Measurements from ENCODE around the gene RNU2-63P.

Gene RNU2-63P

DNA sequence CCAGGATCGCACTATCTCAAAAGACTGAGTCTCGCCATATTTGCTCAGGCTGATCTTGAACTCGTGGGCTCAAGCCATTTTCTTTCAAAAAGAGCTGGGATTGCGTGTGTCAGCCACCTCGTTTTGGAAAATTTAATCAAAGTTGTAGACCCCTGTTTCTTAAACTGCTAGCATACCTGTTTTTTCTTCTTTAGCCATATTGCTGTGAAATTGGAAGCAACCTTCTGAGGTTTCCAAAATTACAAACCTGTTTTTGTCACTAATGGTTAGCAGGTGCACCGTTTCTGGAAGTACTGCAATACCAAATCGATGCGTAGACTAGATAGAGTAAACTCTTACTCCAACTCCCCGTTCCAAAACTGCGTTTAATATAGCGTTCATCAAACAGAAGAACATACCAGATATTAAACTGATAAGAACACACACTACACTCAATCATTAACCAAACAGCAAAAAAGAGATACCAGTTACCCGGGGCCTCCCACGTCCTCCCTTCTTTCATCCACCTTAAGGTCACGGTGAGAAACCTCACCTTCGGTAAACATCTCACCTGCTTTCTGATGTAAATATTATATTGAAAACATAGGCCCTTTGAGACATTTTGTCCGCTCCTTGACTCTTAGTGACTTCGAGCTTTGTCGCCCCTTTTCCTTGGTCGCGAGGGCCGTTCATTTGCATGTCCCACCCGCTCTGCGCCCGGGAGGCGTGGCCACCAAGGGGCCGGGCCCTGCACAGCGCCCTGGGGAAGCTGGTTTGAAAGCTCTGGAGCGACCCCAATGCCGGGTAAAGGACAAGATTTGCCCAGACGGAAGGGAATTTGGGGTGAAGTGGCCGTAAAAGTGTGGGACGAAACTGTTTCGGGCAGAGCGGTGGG, at the start of gene RNU2-63P:
Gene RNU2-63P (minus strand): TSS at position 462 of the 874 bp plus-strand sequence.
- H3K9me3 ChIP-seq, result no peaks in the 10 kb centered on the region
- H3K36me3 ChIP-seq (replicated peaks), result no peaks in the 10 kb centered on the region
- DNase-seq (ENCODE audit: low spot score in 2 of 2), result peak; percentile 82 to 93
- peaks cover 9% of the 10 kb centered on the region for H3K4me1 ChIP-seq
- in situ Hi-C loops (cut with MboI; ENCODE audit: low sequenced_read_pairs), result no loop called here
- H3K27me3 ChIP-seq (ENCODE audit: low read depth), result no peaks in the 10 kb centered on the region
- H3K4me3 ChIP-seq, result peak within 1 kb of the TSS; percentile 50

DNA sequence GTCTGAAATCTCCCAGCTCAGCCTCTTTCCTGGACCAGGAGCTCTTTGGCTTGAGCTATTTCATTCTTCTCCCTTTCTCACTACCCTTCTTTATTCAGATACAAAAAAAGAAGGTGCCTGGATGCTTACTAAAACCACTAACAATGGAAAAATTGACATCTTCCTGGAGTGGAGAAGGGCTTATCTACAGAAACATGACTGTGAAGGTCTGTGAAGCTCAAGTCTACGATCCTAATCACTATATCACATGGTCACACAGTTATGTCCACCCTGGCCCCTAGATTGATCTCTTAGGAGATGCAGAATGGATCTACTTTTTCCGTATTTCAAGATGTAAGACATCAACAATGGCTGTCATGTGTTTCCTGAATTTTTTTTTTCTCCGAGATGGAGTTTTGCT, 44.9 kb upstream of the RNU2-63P start:
- Histone ChIP-seq H3K36me3 (replicated peaks) (no peaks in the 10 kb centered on the region), H3K9me3 (no peaks in the 10 kb centered on the region), H3K4me1 (peaks cover 2% of the 10 kb centered on the region), H3K27me3 (ENCODE audit: low read depth) (no peaks in the 10 kb centered on the region), H3K4me3 (no peak overlapping the region)
- in situ Hi-C loops (cut with MboI; ENCODE audit: low sequenced_read_pairs), result loop anchor here (25.0 kb wide), 1 partner anchor 401 kb away; the partner anchor contains the start of gene FOXI3
- DNase-seq (ENCODE audit: low spot score in 2 of 2), result no peak

GRCh38 chr2:88060907-88061275, 44.5 kb upstream of the RNU2-63P start:
- H3K27me3 ChIP-seq (ENCODE audit: low read depth), result no peaks in the 10 kb centered on the region
- in situ Hi-C loops (cut with MboI; ENCODE audit: low sequenced_read_pairs), result loop anchor here (25.0 kb wide), 1 partner anchor 401 kb away; the partner anchor contains the start of gene FOXI3
- H3K4me1 ChIP-seq, result peaks cover 6% of the 10 kb centered on the region
- DNase-seq (ENCODE audit: low spot score in 2 of 2), result no peak
- H3K36me3 ChIP-seq (replicated peaks), result no peaks in the 10 kb centered on the region
- no peak overlapping the region for H3K4me3 ChIP-seq
- H3K9me3 ChIP-seq, result no peaks in the 10 kb centered on the region

- DNase-seq (ENCODE audit: low spot score in 2 of 2), result peak in 1 of 2 experiments; percentile 66
- peaks cover 7% of the 10 kb centered on the region for H3K4me1 ChIP-seq
- H3K9me3 ChIP-seq, result no peaks in the 10 kb centered on the region
- 0 out of 2 replicates have a peak, but pooled peaks cover under 1% of the 10 kb centered on the region for H3K36me3 ChIP-seq (replicated peaks)
- H3K4me3 ChIP-seq, result no peak overlapping the region
- H3K27me3 ChIP-seq (ENCODE audit: low read depth), result no peaks in the 10 kb centered on the region
- in situ Hi-C loops (cut with MboI; ENCODE audit: low sequenced_read_pairs), result loop anchor here (25.0 kb wide), 1 partner anchor 402 kb away; the partner anchor contains the start of gene FOXI3
Observed at GRCh38 chr2:88059979-88060906, 43.9 kb upstream of the RNU2-63P start.

DNA sequence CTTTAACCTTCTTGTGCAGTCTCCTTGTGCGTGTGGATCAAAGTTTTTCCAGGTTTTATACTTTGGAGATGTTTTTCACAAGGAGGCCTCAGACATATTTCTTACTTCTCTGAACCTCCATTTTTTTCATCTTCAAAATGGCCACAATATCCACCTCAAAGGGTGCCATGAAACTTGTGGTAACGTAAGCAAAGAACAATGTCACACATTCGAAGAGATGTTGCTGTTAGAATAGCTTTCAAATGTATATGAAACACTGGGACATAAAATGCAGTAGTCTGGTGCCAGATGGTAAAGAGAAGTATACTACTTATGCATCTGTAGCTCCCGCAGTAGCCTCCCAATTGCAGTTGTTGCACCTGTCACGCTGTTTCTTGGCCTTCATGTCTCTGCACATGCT, 41.8 kb upstream of the RNU2-63P start:
- in situ Hi-C loops (cut with MboI; ENCODE audit: low sequenced_read_pairs), result loop anchor here (25.0 kb wide), 1 partner anchor 404 kb away; the partner anchor contains the start of gene FOXI3
- no peaks in the 10 kb centered on the region for H3K9me3 ChIP-seq
- no peak overlapping the region for H3K4me3 ChIP-seq
- H3K27me3 ChIP-seq (ENCODE audit: low read depth), result no peaks in the 10 kb centered on the region
- 0 out of 2 replicates have a peak, but pooled peaks cover 2% of the 10 kb centered on the region for H3K36me3 ChIP-seq (replicated peaks)
- H3K4me1 ChIP-seq, result peaks cover 13% of the 10 kb centered on the region
- no peak for DNase-seq (ENCODE audit: low spot score in 2 of 2)

DNA sequence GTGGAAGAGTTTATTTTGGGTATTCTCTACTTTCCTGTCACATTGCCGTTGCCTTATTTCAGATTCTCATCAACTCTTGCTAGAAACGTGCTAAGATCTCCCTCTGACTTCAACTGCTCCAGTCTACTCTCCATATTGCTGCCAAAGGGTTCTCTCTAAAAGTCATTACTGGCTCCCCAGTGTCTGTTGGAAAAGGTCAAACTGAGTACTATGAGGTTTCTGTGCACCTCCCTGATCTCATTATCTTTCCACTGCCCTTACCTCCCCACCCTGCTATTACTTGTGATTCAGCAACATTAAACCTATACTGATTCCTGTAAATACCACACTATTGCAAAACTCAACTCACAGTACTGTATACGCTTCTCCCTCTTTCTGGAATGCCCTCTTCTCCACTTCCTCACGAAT, 41.1 kb upstream of the RNU2-63P start:
- H3K36me3 ChIP-seq (replicated peaks), result 0 out of 2 replicates have a peak, but pooled peaks cover 2% of the 10 kb centered on the region
- no peak overlapping the region for H3K4me3 ChIP-seq
- H3K9me3 ChIP-seq, result no peaks in the 10 kb centered on the region
- no peaks in the 10 kb centered on the region for H3K27me3 ChIP-seq (ENCODE audit: low read depth)
- in situ Hi-C loops (cut with MboI; ENCODE audit: low sequenced_read_pairs), result loop anchor here (25.0 kb wide), 1 partner anchor 405 kb away; the partner anchor contains the start of gene FOXI3
- peaks cover 13% of the 10 kb centered on the region for H3K4me1 ChIP-seq
- DNase-seq (ENCODE audit: low spot score in 2 of 2), result no peak

DNA sequence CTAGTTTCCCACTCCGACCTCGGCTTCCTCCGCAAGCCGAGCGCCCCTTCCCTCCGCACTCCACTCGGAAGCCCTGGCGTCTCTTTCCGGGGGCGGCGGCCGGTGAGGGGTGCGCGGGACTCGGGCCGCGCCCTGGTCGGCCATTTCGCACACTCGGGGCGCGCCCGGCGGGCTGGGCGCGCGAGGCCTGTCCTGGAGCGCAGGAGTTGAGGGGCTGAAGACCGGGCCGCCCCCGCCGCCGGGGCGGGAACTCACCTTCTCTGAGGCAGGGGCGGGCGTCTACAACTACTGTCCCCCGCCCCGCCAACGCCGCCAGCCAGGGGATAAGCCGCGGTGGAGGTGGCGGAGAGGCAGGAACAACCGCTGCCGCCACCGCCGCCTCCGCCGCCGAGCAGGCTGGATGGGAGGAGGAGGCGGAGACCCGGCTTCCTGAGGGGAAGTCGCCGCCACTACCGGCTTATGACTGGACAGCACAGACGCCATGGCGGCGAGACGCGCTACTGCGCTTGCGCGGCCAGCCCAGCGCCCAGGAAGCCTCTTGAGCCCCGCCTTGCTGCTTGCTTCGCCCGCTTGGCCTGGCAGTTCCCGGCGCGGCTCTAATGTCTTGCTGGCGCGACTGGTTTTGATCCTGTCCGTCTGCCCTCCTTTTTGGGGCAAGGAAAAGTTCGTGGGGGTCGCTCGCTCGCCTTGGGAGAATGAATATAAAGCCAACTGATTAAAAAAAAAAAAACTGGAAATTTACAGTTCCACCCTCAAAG, 39.2 kb upstream of the RNU2-63P start, which contains the start of gene KRCC1:
Gene KRCC1 (minus strand): TSS at position 413 of the 758 bp plus-strand sequence. CDS start 27,220 bp downstream, outside the sequence.
- H3K36me3 ChIP-seq (replicated peaks), result 0 out of 2 replicates have a peak, but pooled peaks cover 2% of the 10 kb centered on the region
- in situ Hi-C loops (cut with MboI; ENCODE audit: low sequenced_read_pairs), result loop anchor here (25.0 kb wide), 1 partner anchor 407 kb away; the partner anchor contains the start of gene FOXI3

GRCh38 chr2:88054782-88055370, 38.5 kb upstream of the RNU2-63P start:
- in situ Hi-C loops (cut with MboI; ENCODE audit: low sequenced_read_pairs), result loop anchor here (25.0 kb wide), 1 partner anchor 407 kb away; the partner anchor contains the start of gene FOXI3
- H3K36me3 ChIP-seq (replicated peaks), result 0 out of 2 replicates have a peak, but pooled peaks cover 2% of the 10 kb centered on the region
- peaks cover 13% of the 10 kb centered on the region for H3K4me1 ChIP-seq
- H3K4me3 ChIP-seq, result peak overlapping the region; percentile 84
- peak in 1 of 2 experiments; percentile 17 for DNase-seq (ENCODE audit: low spot score in 2 of 2)
- no peaks in the 10 kb centered on the region for H3K27me3 ChIP-seq (ENCODE audit: low read depth)
- no peaks in the 10 kb centered on the region for H3K9me3 ChIP-seq

More for the DNA sequence above, 39.2 kb upstream of the RNU2-63P start, which contains the start of gene KRCC1:
- peak; percentile 84 to 92 for DNase-seq (ENCODE audit: low spot score in 2 of 2)
- Histone ChIP-seq H3K9me3 (no peaks in the 10 kb centered on the region), H3K4me1 (peaks cover 13% of the 10 kb centered on the region), H3K27me3 (ENCODE audit: low read depth) (no peaks in the 10 kb centered on the region), H3K4me3 (peak within 1 kb of the TSS; percentile 84)

DNA sequence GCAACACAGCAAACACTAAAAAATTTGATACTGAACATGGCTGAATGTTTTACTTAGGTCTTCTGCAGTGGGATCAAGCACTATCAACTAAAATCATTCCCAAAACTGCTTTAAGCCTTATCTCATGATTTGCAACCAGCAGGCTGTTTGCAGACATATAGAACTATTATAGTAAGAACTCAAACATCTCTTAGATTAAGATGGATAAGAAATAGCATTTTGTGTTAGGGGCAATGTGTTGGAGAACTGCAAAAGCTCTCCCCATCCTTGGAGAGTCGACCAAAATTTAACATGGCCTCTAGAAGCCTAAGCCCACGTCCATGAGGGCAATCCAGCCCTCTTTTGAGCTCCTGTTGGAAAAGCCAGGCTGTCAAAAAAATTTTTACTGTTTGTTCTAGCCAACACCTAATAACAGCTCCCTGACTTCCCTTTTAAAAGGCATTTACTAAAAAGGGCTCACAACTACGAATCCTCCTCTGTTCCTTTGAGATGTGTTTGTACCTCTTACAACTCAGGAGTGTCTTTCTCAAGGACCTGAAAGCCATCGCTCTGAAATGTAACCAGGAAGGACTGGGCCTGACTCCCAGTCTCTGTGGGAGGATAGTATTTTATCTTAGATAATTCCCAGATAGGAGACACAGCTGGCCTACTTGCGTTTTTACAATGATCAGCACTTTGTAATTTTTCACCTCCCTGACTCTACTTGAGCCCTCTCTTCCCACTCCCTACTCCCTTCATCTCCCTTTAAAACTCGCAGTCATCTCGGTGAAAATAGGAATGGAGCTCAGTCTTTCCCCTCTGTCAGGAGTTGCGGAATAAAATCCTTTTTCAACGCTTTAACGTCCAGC, 37.8 kb upstream of the RNU2-63P start:
- H3K36me3 ChIP-seq (replicated peaks), result 0 out of 2 replicates have a peak, but pooled peaks cover 2% of the 10 kb centered on the region
- peaks cover 13% of the 10 kb centered on the region for H3K4me1 ChIP-seq
- no peaks in the 10 kb centered on the region for H3K27me3 ChIP-seq (ENCODE audit: low read depth)
- H3K4me3 ChIP-seq, result peak overlapping the region; percentile 84
- DNase-seq (ENCODE audit: low spot score in 2 of 2), result no peak
- in situ Hi-C loops (cut with MboI; ENCODE audit: low sequenced_read_pairs), result loop anchor here (25.0 kb wide), 1 partner anchor 408 kb away; the partner anchor contains the start of gene FOXI3
- no peaks in the 10 kb centered on the region for H3K9me3 ChIP-seq

- in situ Hi-C loops (cut with MboI; ENCODE audit: low sequenced_read_pairs), result loop anchor here (25.0 kb wide), 1 partner anchor 409 kb away; the partner anchor contains the start of gene FOXI3
Observed at GRCh38 chr2:88053296-88053695, 36.9 kb upstream of the RNU2-63P start.

DNA sequence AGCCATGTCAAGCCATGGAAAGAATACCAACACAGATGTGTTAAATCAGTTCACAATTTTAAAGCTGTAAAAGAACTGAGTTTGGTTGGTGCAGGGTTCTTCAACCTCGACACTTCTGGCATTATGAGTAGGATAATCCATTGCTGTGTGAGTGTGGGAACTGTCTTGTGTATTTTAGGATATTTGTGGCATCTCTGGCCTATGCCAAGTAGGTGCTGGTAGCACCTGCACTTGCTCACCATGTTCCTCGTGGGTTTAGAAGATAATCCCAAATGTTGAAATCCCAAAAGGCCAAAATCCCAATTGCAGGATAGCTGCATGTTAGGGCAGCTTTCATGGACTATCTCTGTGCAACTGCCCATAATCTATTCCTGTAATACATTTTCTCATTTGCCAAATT, 35.4 kb upstream of the RNU2-63P start:
- Histone ChIP-seq H3K27me3 (ENCODE audit: low read depth) (no peaks in the 10 kb centered on the region), H3K4me3 (no peak overlapping the region), H3K4me1 (peaks cover 13% of the 10 kb centered on the region), H3K36me3 (replicated peaks) (0 out of 2 replicates have a peak, but pooled peaks cover 2% of the 10 kb centered on the region), H3K9me3 (no peaks in the 10 kb centered on the region)
- no peak for DNase-seq (ENCODE audit: low spot score in 2 of 2)
- in situ Hi-C loops (cut with MboI; ENCODE audit: low sequenced_read_pairs), result loop anchor here (25.0 kb wide), 1 partner anchor 411 kb away; the partner anchor contains the start of gene FOXI3

More at GRCh38 chr2:88053296-88053695, 36.9 kb upstream of the RNU2-63P start:
- Histone ChIP-seq H3K9me3 (no peaks in the 10 kb centered on the region), H3K27me3 (ENCODE audit: low read depth) (no peaks in the 10 kb centered on the region), H3K36me3 (replicated peaks) (0 out of 2 replicates have a peak, but pooled peaks cover 2% of the 10 kb centered on the region), H3K4me3 (no peak overlapping the region), H3K4me1 (peaks cover 13% of the 10 kb centered on the region)
- DNase-seq (ENCODE audit: low spot score in 2 of 2), result no peak
